ENCODE results near the gene ATCAY.
A peak's percentile ranks its signal among the peaks of the same experiment; 100 is the strongest.
"Not testable (repeated sequence)": the region's sequence is repeated elsewhere in the genome, so short reads cannot be mapped to it uniquely, and the experiment has no call there.

ATCAY gene

GRCh38 chr19:3950871-3951861 lies 70.7 kb downstream of the ATCAY start:
- DNase-seq, result peak; percentile 59

- not testable (repeated sequence) for DNase-seq
These were observed 72.3 kb downstream of the ATCAY start for GRCh38 chr19:3952755-3953276.

GRCh38 chr19:3954107-3954506 lies 73.6 kb downstream of the ATCAY start:
- no peak for DNase-seq

- not testable (repeated sequence) for DNase-seq
These were observed 74.8 kb downstream of the ATCAY start for GRCh38 chr19:3955276-3955675.

- DNase-seq, result no peak
These were observed 75.2 kb downstream of the ATCAY start for GRCh38 chr19:3955688-3956087.

GRCh38 chr19:3958836-3959765 lies 78.6 kb downstream of the ATCAY start:
- no peak for DNase-seq

- no peak for DNase-seq
These were observed 79.3 kb downstream of the ATCAY start for GRCh38 chr19:3959766-3960131.

GRCh38 chr19:3961007-3961406 lies 80.5 kb downstream of the ATCAY start:
- no peak for DNase-seq

- DNase-seq, result no peak
These were observed 83.2 kb downstream of the ATCAY start for GRCh38 chr19:3963458-3964255.

- no peak for DNase-seq
These were observed 84.0 kb downstream of the ATCAY start for GRCh38 chr19:3964256-3965194.

GRCh38 chr19:3966051-3967017 lies 85.8 kb downstream of the ATCAY start:
- DNase-seq, result no peak

GRCh38 chr19:3967983-3968382 lies 87.5 kb downstream of the ATCAY start:
- not testable (repeated sequence) for DNase-seq

- no peak for DNase-seq
These were observed 88.3 kb downstream of the ATCAY start for GRCh38 chr19:3968556-3969434.

- no peak for DNase-seq
These were observed 89.2 kb downstream of the ATCAY start for GRCh38 chr19:3969435-3970312.

GRCh38 chr19:3970313-3970807 lies 89.9 kb downstream of the ATCAY start:
- no peak for DNase-seq

- peak; percentile 90 for DNase-seq
These were observed 90.5 kb downstream of the ATCAY start, which contains the start of gene DAPK3 for GRCh38 chr19:3970808-3971598. DAPK3 (minus strand) TSS chr19:3971099; CDS start chr19:3969735, 1,364 bp downstream.

- DNase-seq, result no peak
These were observed 94.7 kb downstream of the ATCAY start for GRCh38 chr19:3975144-3975543.

All from SHP77 treated with DMSO at 0.1 percent for 48 hours (cell line).